Osteocyte (in vitro differentiated cells): Measurements from ENCODE around the gene EEPD1. TPM values are rescaled to one million over a fixed set of nuclear protein-coding genes. Genes with fewer than 3 reads are reported as not detected.
A peak's percentile ranks its signal among the peaks of the same experiment; 100 is the strongest.
"Not testable (repeated sequence)": the region's sequence is repeated elsewhere in the genome, so short reads cannot be mapped to it uniquely, and the experiment has no call there.

ENCODE experiments used
- DNase-seq: peaks from one replicate; pipeline ENCODE4 v3.0.0; 2021; ENCODE audit warnings: mixed read lengths; ENCODE audit not compliant: unreplicated experiment; ENCODE audit errors: extremely low spot score
- H3K27ac Mint-ChIP-seq: one replicate; pipeline ENCODE4 v1.8.0; 2021; ENCODE audit warnings: mild to moderate bottlenecking, mixed read lengths; ENCODE audit not compliant: unreplicated experiment
- H3K27me3 Mint-ChIP-seq: one replicate; pipeline ENCODE4 v1.8.0; 2021; ENCODE audit warnings: mixed read lengths; ENCODE audit not compliant: unreplicated experiment
- H3K36me3 Mint-ChIP-seq: one replicate; pipeline ENCODE4 v1.8.0; 2021; ENCODE audit warnings: mixed read lengths; ENCODE audit not compliant: unreplicated experiment
- H3K4me1 Mint-ChIP-seq: one replicate; pipeline ENCODE4 v1.8.0; 2021; ENCODE audit warnings: mixed read lengths; ENCODE audit not compliant: unreplicated experiment
- H3K4me3 Mint-ChIP-seq: one replicate; pipeline ENCODE4 v1.8.0; 2021; ENCODE audit warnings: mild to moderate bottlenecking, moderate library complexity, mixed read lengths; ENCODE audit not compliant: unreplicated experiment
- H3K9me3 Mint-ChIP-seq: one replicate; pipeline ENCODE4 v1.8.0; 2021; ENCODE audit warnings: mixed read lengths; ENCODE audit not compliant: unreplicated experiment
- CTCF ChIP-seq: fragments of 200-600 bp; sonication (generic); IDR thresholded peaks from 2 replicates; pipeline ENCODE4 v1.5.0; 2021; ENCODE audit warnings: antibody characterized with exemption, mild to moderate bottlenecking, moderate library complexity
- total RNA-seq: library from RNA; stranded (reverse); gene quantifications from 2 replicates; pipeline ENCODE4 v1.2.1, GENCODE V29; 2021

The EEPD1 gene
- total RNA-seq, 1 donor from 2014 or later, result 1.3 TPM

GRCh38 chr7:36116347-36117202, 36.5 kb upstream of the EEPD1 start:
- no peak for TF ChIP-seq CTCF
- Mint-ChIP-seq H3K9me3 (peaks cover 6% of the 10 kb centered on the region), H3K4me3 (no peak overlapping the region), H3K36me3 (no peaks in the 10 kb centered on the region), H3K27me3 (no peaks in the 10 kb centered on the region), H3K4me1 (peaks cover 40% of the 10 kb centered on the region), H3K27ac (peak overlapping the region; percentile 85)
- DNase-seq, result no peak

GRCh38 chr7:36117203-36117840, 35.7 kb upstream of the EEPD1 start:
- peak overlapping the region; percentile 25 for H3K27ac Mint-ChIP-seq
- H3K9me3 Mint-ChIP-seq, result peaks cover 11% of the 10 kb centered on the region
- TF ChIP-seq CTCF, result no peak
- H3K4me3 Mint-ChIP-seq, result no peak overlapping the region
- H3K27me3 Mint-ChIP-seq, result peaks cover 2% of the 10 kb centered on the region
- H3K36me3 Mint-ChIP-seq, result no peaks in the 10 kb centered on the region
- no peak for DNase-seq
- H3K4me1 Mint-ChIP-seq, result peaks cover 40% of the 10 kb centered on the region

- Mint-ChIP-seq H3K4me1 (peaks cover 40% of the 10 kb centered on the region), H3K9me3 (peaks cover 21% of the 10 kb centered on the region), H3K36me3 (peaks cover 6% of the 10 kb centered on the region), H3K4me3 (no peak overlapping the region), H3K27me3 (peaks cover 9% of the 10 kb centered on the region), H3K27ac (no peak overlapping the region)
- no peak for TF ChIP-seq CTCF
- no peak for DNase-seq
These were observed 34.7 kb upstream of the EEPD1 start for GRCh38 chr7:36118344-36118743.

- peaks cover 23% of the 10 kb centered on the region for H3K9me3 Mint-ChIP-seq
- peak overlapping the region; percentile 13 for H3K27ac Mint-ChIP-seq
- DNase-seq, result no peak
- peaks cover 40% of the 10 kb centered on the region for H3K4me1 Mint-ChIP-seq
- H3K4me3 Mint-ChIP-seq, result no peak overlapping the region
- TF ChIP-seq CTCF, result no peak
- peaks cover 9% of the 10 kb centered on the region for H3K27me3 Mint-ChIP-seq
- H3K36me3 Mint-ChIP-seq, result peaks cover 6% of the 10 kb centered on the region
These were observed 33.9 kb upstream of the EEPD1 start for GRCh38 chr7:36119005-36119706.

GRCh38 chr7:36119983-36120646, 32.9 kb upstream of the EEPD1 start:
- not testable (repeated sequence) for H3K27ac Mint-ChIP-seq, DNase-seq, H3K4me3 Mint-ChIP-seq, H3K27me3 Mint-ChIP-seq, H3K36me3 Mint-ChIP-seq
- Mint-ChIP-seq H3K4me1 (peaks cover 37% of the 10 kb centered on the region), H3K9me3 (peaks cover 26% of the 10 kb centered on the region)

GRCh38 chr7:36125630-36126029, 27.4 kb upstream of the EEPD1 start:
- not testable (repeated sequence) for H3K27me3 Mint-ChIP-seq, H3K36me3 Mint-ChIP-seq, DNase-seq, H3K27ac Mint-ChIP-seq, H3K4me3 Mint-ChIP-seq
- peaks cover 13% of the 10 kb centered on the region for H3K4me1 Mint-ChIP-seq
- H3K9me3 Mint-ChIP-seq, result peaks cover 26% of the 10 kb centered on the region
